Fibroblast of lung (primary cell): Measurements from ENCODE around the gene CDC25A.

Experiments used
- EZH2 ChIP-seq: IDR thresholded peaks from 2 replicates; pipeline ENCODE4 v1.5.1; 2012; ENCODE audit warnings: low read length, control low read depth, mild to moderate bottlenecking; ENCODE audit errors: missing control alignments
- TF ChIP-seq, protein P1 (sequence below), 2 donors: IDR thresholded peaks in 1 of 2; conservative IDR thresholded peaks in 1 of 2; 1 replicate in 1 of 2; 2 replicates in 1 of 2; pipeline ENCODE4 v1.5.1; 2011 to 2012; ENCODE audit warnings: low read length in 2 of 2, control low read depth in 1 of 2, inconsistent platforms in 1 of 2, low read depth in 1 of 2, mild to moderate bottlenecking in 1 of 2

DNA sequence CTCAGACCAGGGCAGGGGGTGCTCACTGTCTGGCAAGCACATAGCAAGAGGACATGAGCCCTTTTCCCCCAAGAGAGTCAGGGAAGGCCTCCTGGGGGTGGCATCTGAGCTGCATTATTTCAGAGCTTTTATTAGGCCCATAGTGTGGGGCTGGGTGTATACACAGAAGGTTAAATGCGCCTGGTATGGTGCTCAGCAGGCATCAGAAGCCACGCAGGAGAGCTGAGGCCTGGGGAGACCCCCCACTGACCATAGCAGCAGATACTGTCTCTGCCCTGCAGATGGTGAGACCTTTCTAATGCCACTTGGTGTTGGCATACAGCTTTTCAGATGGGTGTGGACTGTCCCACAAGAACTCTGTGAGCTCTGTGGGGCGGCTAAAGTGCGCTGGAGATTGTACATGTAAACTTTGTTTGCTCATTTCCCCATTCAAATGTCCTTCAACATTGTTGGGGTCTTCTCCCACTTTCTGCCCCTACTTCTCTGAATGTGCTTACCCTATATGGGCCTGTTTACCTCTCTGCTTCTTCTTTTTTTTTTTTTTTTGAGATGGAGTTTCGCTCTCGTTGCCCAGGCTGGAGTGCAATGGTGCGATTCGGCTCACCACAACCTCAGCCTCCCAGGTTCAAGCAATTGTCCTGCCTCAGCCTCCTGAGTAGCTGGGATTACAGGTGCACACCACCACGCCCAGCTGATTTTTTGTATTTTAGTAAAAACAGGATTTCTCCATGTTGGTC lies 62.2 kb downstream of the CDC25A start:
- TF ChIP-seq, protein P1, sequence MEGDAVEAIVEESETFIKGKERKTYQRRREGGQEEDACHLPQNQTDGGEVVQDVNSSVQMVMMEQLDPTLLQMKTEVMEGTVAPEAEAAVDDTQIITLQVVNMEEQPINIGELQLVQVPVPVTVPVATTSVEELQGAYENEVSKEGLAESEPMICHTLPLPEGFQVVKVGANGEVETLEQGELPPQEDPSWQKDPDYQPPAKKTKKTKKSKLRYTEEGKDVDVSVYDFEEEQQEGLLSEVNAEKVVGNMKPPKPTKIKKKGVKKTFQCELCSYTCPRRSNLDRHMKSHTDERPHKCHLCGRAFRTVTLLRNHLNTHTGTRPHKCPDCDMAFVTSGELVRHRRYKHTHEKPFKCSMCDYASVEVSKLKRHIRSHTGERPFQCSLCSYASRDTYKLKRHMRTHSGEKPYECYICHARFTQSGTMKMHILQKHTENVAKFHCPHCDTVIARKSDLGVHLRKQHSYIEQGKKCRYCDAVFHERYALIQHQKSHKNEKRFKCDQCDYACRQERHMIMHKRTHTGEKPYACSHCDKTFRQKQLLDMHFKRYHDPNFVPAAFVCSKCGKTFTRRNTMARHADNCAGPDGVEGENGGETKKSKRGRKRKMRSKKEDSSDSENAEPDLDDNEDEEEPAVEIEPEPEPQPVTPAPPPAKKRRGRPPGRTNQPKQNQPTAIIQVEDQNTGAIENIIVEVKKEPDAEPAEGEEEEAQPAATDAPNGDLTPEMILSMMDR (conservative IDR thresholded peaks at IDR 0.05 in 1 of 2, IDR thresholded peaks at IDR 0.05 in 1 of 2; ENCODE audit: low read depth in 1 of 2, low read length in 2 of 2) = no peak
- TF ChIP-seq EZH2 = no peak
